Endothelial cell of umbilical vein (primary cell): ENCODE results near the gene CUEDC2.

Experiments
- CTCF ChIP-seq, 2 donors: IDR thresholded peaks; 1 replicate in 1 of 2; 2 replicates in 1 of 2; pipeline ENCODE4 v1.5.1; 2011; ENCODE audit warnings: low read length in 2 of 2, mild to moderate bottlenecking in 2 of 2, moderate library complexity in 2 of 2, control low read depth in 1 of 2, inconsistent platforms in 1 of 2, low read depth in 1 of 2; ENCODE audit not compliant: insufficient read depth in 1 of 2; ENCODE audit errors: extremely low read depth in 1 of 2
- POLR2A ChIP-seq: IDR thresholded peaks from 2 replicates; pipeline ENCODE4 v1.6.1; 2012; ENCODE audit warnings: low read depth, mild to moderate bottlenecking, control low read depth, low read length

GRCh38 chr10:102475451-102476040 lies 43.2 kb upstream of the CUEDC2 start:
- TF ChIP-seq CTCF (IDR thresholded peaks at IDR 0.05; ENCODE audit: extremely low read depth in 1 of 2, insufficient read depth in 1 of 2, low read depth in 1 of 2, low read length in 2 of 2) (no peak), POLR2A (no peak)
